WI38 (cell line): ENCODE results near the gene CDK19.

Source experiments
- H3K4me3 ChIP-seq: 2 replicates; pipeline ENCODE4 v1.5.1; 2011; ENCODE audit warnings: low read depth, mild to moderate bottlenecking, control low read depth, low read length
- CTCF ChIP-seq: IDR thresholded peaks from 2 replicates; pipeline ENCODE4 v1.5.1; 2012; ENCODE audit warnings: low read depth, mild to moderate bottlenecking, control low read depth, low read length

Gene CDK19

GRCh38 chr6:110799655-110800054 lies 15.6 kb downstream of the CDK19 start:
- no peak for TF ChIP-seq CTCF
- no peak overlapping the region for H3K4me3 ChIP-seq

- TF ChIP-seq CTCF, result no peak
- no peak overlapping the region for H3K4me3 ChIP-seq
These were observed 16.1 kb downstream of the CDK19 start for GRCh38 chr6:110799189-110799588.

- TF ChIP-seq CTCF, result no peak
- H3K4me3 ChIP-seq, result no peak overlapping the region
These were observed 20.0 kb downstream of the CDK19 start for GRCh38 chr6:110795271-110795670.

GRCh38 chr6:110786696-110787095 lies 28.6 kb downstream of the CDK19 start:
- no peak for TF ChIP-seq CTCF
- no peak overlapping the region for H3K4me3 ChIP-seq

- H3K4me3 ChIP-seq, result no peak overlapping the region
- TF ChIP-seq CTCF, result no peak
These were observed 29.0 kb downstream of the CDK19 start for GRCh38 chr6:110786271-110786670.

GRCh38 chr6:110784610-110784979 lies 30.7 kb downstream of the CDK19 start:
- H3K4me3 ChIP-seq, result no peak overlapping the region
- no peak for TF ChIP-seq CTCF

GRCh38 chr6:110781522-110782214 lies 33.6 kb downstream of the CDK19 start:
- no peak overlapping the region for H3K4me3 ChIP-seq
- TF ChIP-seq CTCF, result no peak
